MCF 10A (cell line): Measurements from ENCODE around the gene WIPF2. TPM values are rescaled to one million over a fixed set of nuclear protein-coding genes. Genes with fewer than 3 reads are reported as not detected.
"Not testable (repeated sequence)": the region's sequence is repeated elsewhere in the genome, so short reads cannot be mapped to it uniquely, and the experiment has no call there.

Source experiments
- BruUV-seq: library from RNA; stranded (reverse); fragments of 400-500 nt; replicated peaks from 2 replicates; lab custom pipeline; 2021; lab: Mats Ljungman, UMichigan
- CTCF ChIA-PET: fragments of 300-600 bp; sonication (Branson Sonifier 250); formaldehyde crosslinking; extraction: SDS; loops from one replicate; lab custom pipeline; 2021; ENCODE audit warnings: antibody characterized with exemption, inconsistent platforms; lab: Yijun Ruan, JAX
- POLR2A ChIA-PET: fragments of 300-600, 350-650 bp; sonication (Branson Sonifier 250); formaldehyde crosslinking; extraction: SDS; loops from one replicate; lab custom pipeline; 2020; ENCODE audit warnings: antibody characterized with exemption, inconsistent platforms; lab: Yijun Ruan, JAX
- DNase-seq: peaks from one replicate; pipeline ENCODE4 v3.0.0-alpha.2; 2018; ENCODE audit not compliant: unreplicated experiment
- H3K27ac Mint-ChIP-seq: one replicate; pipeline ENCODE4 v1.8.0; 2022; ENCODE audit warnings: mild to moderate bottlenecking, low read depth, mixed read lengths; ENCODE audit not compliant: unreplicated experiment
- H3K27me3 Mint-ChIP-seq: one replicate; pipeline ENCODE4 v1.8.0; 2022; ENCODE audit warnings: mixed read lengths; ENCODE audit not compliant: insufficient read depth, unreplicated experiment
- H3K36me3 Mint-ChIP-seq: one replicate; pipeline ENCODE4 v1.8.0; 2022; ENCODE audit warnings: mild to moderate bottlenecking, moderate library complexity, mixed read lengths; ENCODE audit not compliant: insufficient read depth, unreplicated experiment
- H3K4me1 Mint-ChIP-seq: one replicate; pipeline ENCODE4 v1.8.0; 2022; ENCODE audit warnings: mixed read lengths; ENCODE audit not compliant: insufficient read depth, unreplicated experiment
- H3K4me3 Mint-ChIP-seq: one replicate; pipeline ENCODE4 v1.8.0; 2022; ENCODE audit warnings: mild to moderate bottlenecking, moderate library complexity, mixed read lengths; ENCODE audit not compliant: unreplicated experiment
- H3K9me3 Mint-ChIP-seq: one replicate; pipeline ENCODE4 v1.8.0; 2022; ENCODE audit warnings: mixed read lengths; ENCODE audit not compliant: unreplicated experiment
- intact Hi-C: fragments of 100-400 bp; cut with micrococcal nuclease; formaldehyde crosslinking; loops from 2 replicates; pipeline ENCODE4 v1.14.1; 2022
- total RNA-seq: library from RNA; stranded (reverse); gene quantifications from 2 replicates; pipeline ENCODE4 v1.2.3, GENCODE V29; 2022
- TF ChIP-seq, protein P1 (sequence below): fragments of 200-600 bp; IDR thresholded peaks from one replicate; pipeline ENCODE4 v1.8.0; 2022; ENCODE audit warnings: antibody characterized with exemption, mild to moderate bottlenecking; ENCODE audit not compliant: unreplicated experiment

WIPF2 gene
- total RNA-seq, 1 experiment from 2014 or later: 32.8 TPM

- intact Hi-C loops: loop anchor here (2.0 kb wide), 1 partner anchor 65 kb away; no protein-coding TSS in a partner anchor
- Mint-ChIP-seq H3K27me3 (no peaks in the 10 kb centered on the region), H3K9me3 (no peaks in the 10 kb centered on the region), H3K27ac (peak overlapping the region; percentile 98), H3K36me3 (peaks cover 7% of the 10 kb centered on the region), H3K4me1 (peaks cover 15% of the 10 kb centered on the region), H3K4me3 (peak overlapping the region; percentile 90)
- ChIA-PET POLR2A (interaction anchor here (0.6 to 4.7 kb wide), 20 partner anchors 9 to 272 kb away, joined by 3 to 35 read pairs (median 4); partner anchors contain the start of genes CASC3, CDC6, MSL1 and NR1D1), CTCF (interaction anchor here (0.6 to 3.9 kb wide), 17 partner anchors 9 to 1185 kb away, joined by 3 to 29 read pairs (median 4); partner anchors contain the start of gene CDC6)
- no TSS peak for BruUV-seq
- TF ChIP-seq, protein P1, sequence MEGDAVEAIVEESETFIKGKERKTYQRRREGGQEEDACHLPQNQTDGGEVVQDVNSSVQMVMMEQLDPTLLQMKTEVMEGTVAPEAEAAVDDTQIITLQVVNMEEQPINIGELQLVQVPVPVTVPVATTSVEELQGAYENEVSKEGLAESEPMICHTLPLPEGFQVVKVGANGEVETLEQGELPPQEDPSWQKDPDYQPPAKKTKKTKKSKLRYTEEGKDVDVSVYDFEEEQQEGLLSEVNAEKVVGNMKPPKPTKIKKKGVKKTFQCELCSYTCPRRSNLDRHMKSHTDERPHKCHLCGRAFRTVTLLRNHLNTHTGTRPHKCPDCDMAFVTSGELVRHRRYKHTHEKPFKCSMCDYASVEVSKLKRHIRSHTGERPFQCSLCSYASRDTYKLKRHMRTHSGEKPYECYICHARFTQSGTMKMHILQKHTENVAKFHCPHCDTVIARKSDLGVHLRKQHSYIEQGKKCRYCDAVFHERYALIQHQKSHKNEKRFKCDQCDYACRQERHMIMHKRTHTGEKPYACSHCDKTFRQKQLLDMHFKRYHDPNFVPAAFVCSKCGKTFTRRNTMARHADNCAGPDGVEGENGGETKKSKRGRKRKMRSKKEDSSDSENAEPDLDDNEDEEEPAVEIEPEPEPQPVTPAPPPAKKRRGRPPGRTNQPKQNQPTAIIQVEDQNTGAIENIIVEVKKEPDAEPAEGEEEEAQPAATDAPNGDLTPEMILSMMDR: no peak
- DNase-seq: no peak
Measured at GRCh38 chr17:40218006-40218739, 931 bp upstream of the WIPF2 start.

GRCh38 chr17:40219594-40220338, 662 bp downstream of the WIPF2 start:
- Mint-ChIP-seq H3K27me3 (no peaks in the 10 kb centered on the region), H3K4me3 (peak overlapping the region; percentile 90), H3K9me3 (no peaks in the 10 kb centered on the region), H3K4me1 (peaks cover 21% of the 10 kb centered on the region), H3K36me3 (peaks cover 12% of the 10 kb centered on the region), H3K27ac (peak overlapping the region; percentile 98)
- intact Hi-C loops: loop anchor here (2.0 kb wide), 1 partner anchor 63 kb away; no protein-coding TSS in a partner anchor
- BruUV-seq: TSS peak; percentile 55
- POLR2A ChIA-PET: interaction anchor here (0.6 to 4.7 kb wide), 20 partner anchors 10 to 1430 kb away, joined by 3 to 35 read pairs (median 8); partner anchors contain the start of genes CDC6 and RARA
- TF ChIP-seq, protein P1: no peak
- CTCF ChIA-PET: interaction anchor here (0.7 to 3.9 kb wide), 8 partner anchors 11 to 288 kb away, joined by 3 to 29 read pairs (median 6); partner anchors contain the start of gene CDC6
- peak; percentile 61 for DNase-seq

GRCh38 chr17:40224718-40225550, 5.8 kb downstream of the WIPF2 start:
- Mint-ChIP-seq H3K4me3 (peak overlapping the region; percentile 14), H3K4me1 (peaks cover 13% of the 10 kb centered on the region), H3K27me3 (no peaks in the 10 kb centered on the region), H3K27ac (peak overlapping the region; percentile 31), H3K36me3 (peaks cover 47% of the 10 kb centered on the region), H3K9me3 (no peaks in the 10 kb centered on the region)
- TF ChIP-seq, protein P1: no peak
- DNase-seq: peak; percentile 9
- CTCF ChIA-PET: interaction anchor here (0.7 to 1.4 kb wide), 3 partner anchors 23 to 68 kb away, joined by 3 to 4 read pairs (median 3); no protein-coding TSS in a partner anchor
- POLR2A ChIA-PET: interaction anchor here (0.9 to 1.9 kb wide), 4 partner anchors 17 to 66 kb away, joined by 3 to 5 read pairs (median 4); no protein-coding TSS in a partner anchor
- BruUV-seq: no TSS peak
- intact Hi-C loops: no loop called here

DNA sequence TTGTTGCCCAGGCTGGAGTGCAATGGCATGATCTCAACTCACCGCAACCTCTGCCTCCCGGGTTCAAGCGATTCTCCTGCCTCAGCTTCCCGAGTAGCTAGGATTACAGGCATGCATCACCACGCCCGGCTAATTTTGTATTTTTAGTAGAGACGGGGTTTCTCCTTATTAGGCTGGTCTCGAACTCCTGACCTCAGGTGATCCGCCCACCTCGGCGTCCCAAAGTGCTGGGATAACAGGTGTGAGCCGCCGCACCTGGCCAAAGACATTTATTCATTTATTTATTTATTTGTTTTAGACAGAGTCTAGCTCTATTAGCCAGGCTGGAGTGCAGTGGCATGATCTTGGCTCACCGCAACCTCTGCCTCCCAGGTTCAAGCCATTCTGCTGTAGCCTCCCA, 10.0 kb downstream of the WIPF2 start:
- H3K27me3 Mint-ChIP-seq, BruUV-seq, H3K27ac Mint-ChIP-seq, DNase-seq, H3K4me3 Mint-ChIP-seq, intact Hi-C loops, H3K9me3 Mint-ChIP-seq: not testable (repeated sequence)
- ChIA-PET CTCF (interaction anchor here (1.2 kb wide), 1 partner anchor 61 kb away, joined by 3 read pairs; no protein-coding TSS in a partner anchor), POLR2A (interaction anchor here (2.2 kb wide), 1 partner anchor 9 kb away, joined by 7 read pairs; the partner anchor contains the start of gene WIPF2)
- Mint-ChIP-seq H3K4me1 (peaks cover 11% of the 10 kb centered on the region), H3K36me3 (peaks cover 72% of the 10 kb centered on the region)
